ENCODE measurements around the gene JADE1.

DNA sequence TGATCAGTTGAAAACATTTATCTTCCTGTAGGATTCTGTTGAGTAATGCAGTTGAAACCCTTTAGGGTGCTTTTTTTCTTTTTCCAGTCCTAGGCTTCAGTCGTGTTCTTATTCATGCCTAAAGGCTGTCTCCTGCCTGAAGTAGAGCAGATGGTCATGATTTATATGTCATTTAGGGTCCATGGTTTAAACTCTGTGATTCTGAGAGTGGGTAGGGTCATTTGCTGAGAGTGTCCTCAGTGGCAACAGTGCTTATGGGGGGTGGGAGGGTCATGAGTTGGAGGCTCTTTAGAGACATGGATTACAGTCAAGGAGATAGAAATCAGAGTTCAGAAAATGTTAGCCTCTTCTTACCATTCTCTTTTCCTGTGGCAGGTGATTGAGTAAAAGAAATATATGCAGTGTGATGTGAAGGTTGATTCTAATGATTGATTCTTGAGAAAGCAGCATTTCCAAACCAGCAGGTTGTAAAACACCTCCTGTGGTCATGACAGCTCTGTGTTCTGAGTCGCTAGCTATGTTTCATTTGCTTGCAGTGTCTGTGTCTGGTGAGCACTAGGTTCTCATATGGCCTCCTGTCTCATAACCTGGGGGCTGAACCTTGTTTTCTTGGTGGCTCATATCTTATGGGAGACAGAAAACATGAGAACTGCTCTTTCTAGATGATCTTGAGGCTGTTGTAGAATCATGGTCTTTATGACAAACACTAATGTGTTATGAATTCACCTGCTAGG lies 60.4 kb downstream of the JADE1 start:
- TF ChIP-seq GATA2 (IDR thresholded peaks at IDR 0.05; ENCODE audit: low read depth, low read length), result no peak
- no peak for TF ChIP-seq GATA3 (IDR thresholded peaks at IDR 0.05; ENCODE audit: low read depth, low read length)

Data from SH-SY5Y (cell line).